ENCODE data around the gene TSPYL1. TPM values are rescaled to one million over a fixed set of nuclear protein-coding genes. Genes with fewer than 3 reads are reported as not detected.

TSPYL1 gene
- total and polyA plus RNA-seq, 2 experiments from 2014 or later = 71.5 to 89.1 TPM

- Histone ChIP-seq H3K9me2 (ENCODE audit: insufficient read depth) (no peaks in the 10 kb centered on the region), H3F3A (ENCODE audit: insufficient read depth) (peaks cover 7% of the 10 kb centered on the region; the same call in 1 of the 2 replicates), H3K9ac (peak overlapping the region; percentile 99), H3K4me1 (ENCODE audit: insufficient read depth) (peaks cover 47% of the 10 kb centered on the region), H3K9me3 (ENCODE audit: low read depth) (no peaks in the 10 kb centered on the region), H3K4me2 (ENCODE audit: unreplicated experiment) (peak overlapping the region; percentile 81), H2AFZ (no peak overlapping the region), H3K36me3 (ENCODE audit: low read depth) (peaks cover 20% of the 10 kb centered on the region), H3K27me3 (replicated peaks; ENCODE audit: insufficient read depth) (no peaks in the 10 kb centered on the region), H3K27ac (no peak overlapping the region), H3K79me2 (ENCODE audit: insufficient read depth) (peaks cover 76% of the 10 kb centered on the region), H3K4me3 (peak overlapping the region; percentile 82), H4K20me1 (ENCODE audit: insufficient read depth) (peaks cover 15% of the 10 kb centered on the region; the same call in 1 of the 2 replicates)
- TF ChIP-seq EZH2phosphoT487 (IDR thresholded peaks at IDR 0.05; ENCODE audit: insufficient read depth, low read depth) (no peak), EZH2 (IDR thresholded peaks at IDR 0.05; ENCODE audit: insufficient read depth, poor library complexity, severe bottlenecking) (no peak)
- peak; percentile 22 for DNase-seq
- 12 to 20% methylated on average over 3 of the region's 3 CpGs for WGBS, 2 experiments (ENCODE audit: low coverage in 1 of 2, low lambda C conversion rate in 2 of 2, missing lambda C conversion rate in 2 of 2)
- in situ Hi-C loops (cut with MboI) = no loop called here
Measured at GRCh38 chr6:116277124-116277523, 2.6 kb downstream of the TSPYL1 start.

GRCh38 chr6:116271149-116271708 lies 8.5 kb downstream of the TSPYL1 start:
- in situ Hi-C loops (cut with MboI) = no loop called here
- no peak overlapping the region for H3K4me2 ChIP-seq (ENCODE audit: unreplicated experiment)
- no peak for TF ChIP-seq EZH2phosphoT487 (IDR thresholded peaks at IDR 0.05; ENCODE audit: insufficient read depth, low read depth)
- no peak for TF ChIP-seq EZH2 (IDR thresholded peaks at IDR 0.05; ENCODE audit: insufficient read depth, poor library complexity, severe bottlenecking)
- H3K9me2 ChIP-seq (ENCODE audit: insufficient read depth) = no peaks in the 10 kb centered on the region
- no peak overlapping the region for H2AFZ ChIP-seq
- peaks cover 25% of the 10 kb centered on the region for H3K79me2 ChIP-seq (ENCODE audit: insufficient read depth)
- WGBS, 2 experiments (ENCODE audit: low coverage in 1 of 2, low lambda C conversion rate in 2 of 2, missing lambda C conversion rate in 2 of 2) = 28 to 34% methylated on average over 2 of the region's 2 CpGs
- H3F3A ChIP-seq (ENCODE audit: insufficient read depth) = peaks cover 15% of the 10 kb centered on the region; the same call in 1 of the 2 replicates
- peaks cover 33% of the 10 kb centered on the region for H3K4me1 ChIP-seq (ENCODE audit: insufficient read depth)
- no peak overlapping the region for H3K27ac ChIP-seq
- H3K9me3 ChIP-seq (ENCODE audit: low read depth) = no peaks in the 10 kb centered on the region
- no peak for DNase-seq
- H3K9ac ChIP-seq = no peak overlapping the region
- H3K36me3 ChIP-seq (ENCODE audit: low read depth) = peaks cover 20% of the 10 kb centered on the region
- no peak overlapping the region for H3K4me3 ChIP-seq
- 0 out of 2 replicates have a peak, but pooled peaks cover 3% of the 10 kb centered on the region for H4K20me1 ChIP-seq (ENCODE audit: insufficient read depth)
- H3K27me3 ChIP-seq (replicated peaks; ENCODE audit: insufficient read depth) = no peaks in the 10 kb centered on the region

GRCh38 chr6:116268589-116269293 lies 11.0 kb downstream of the TSPYL1 start:
- H3K9ac ChIP-seq = no peak overlapping the region; the same call in 1 of the 2 replicates
- WGBS, 2 experiments (ENCODE audit: low coverage in 1 of 2, low lambda C conversion rate in 2 of 2, missing lambda C conversion rate in 2 of 2) = 31 to 32% methylated on average over 3 of the region's 3 CpGs
- H3K4me1 ChIP-seq (ENCODE audit: insufficient read depth) = peaks cover 30% of the 10 kb centered on the region
- H3K79me2 ChIP-seq (ENCODE audit: insufficient read depth) = 0 out of 2 replicates have a peak, but pooled peaks cover under 1% of the 10 kb centered on the region
- peak; percentile 85 for DNase-seq
- no peak overlapping the region for H2AFZ ChIP-seq
- H3K9me2 ChIP-seq (ENCODE audit: insufficient read depth) = no peaks in the 10 kb centered on the region
- H3F3A ChIP-seq (ENCODE audit: insufficient read depth) = peaks cover 15% of the 10 kb centered on the region; the same call in 1 of the 2 replicates
- H3K27me3 ChIP-seq (replicated peaks; ENCODE audit: insufficient read depth) = no peaks in the 10 kb centered on the region
- no peaks in the 10 kb centered on the region for H3K9me3 ChIP-seq (ENCODE audit: low read depth)
- H4K20me1 ChIP-seq (ENCODE audit: insufficient read depth) = no peaks in the 10 kb centered on the region
- in situ Hi-C loops (cut with MboI) = loop anchor here (10.0 kb wide), 1 partner anchor 266 kb away; no protein-coding TSS in a partner anchor
- no peak overlapping the region for H3K4me3 ChIP-seq
- TF ChIP-seq EZH2phosphoT487 (IDR thresholded peaks at IDR 0.05; ENCODE audit: insufficient read depth, low read depth) (no peak), EZH2 (IDR thresholded peaks at IDR 0.05; ENCODE audit: insufficient read depth, poor library complexity, severe bottlenecking) (no peak)
- H3K36me3 ChIP-seq (ENCODE audit: low read depth) = peaks cover 8% of the 10 kb centered on the region
- peak overlapping the region; percentile 48 for H3K4me2 ChIP-seq (ENCODE audit: unreplicated experiment)
- H3K27ac ChIP-seq = peak overlapping the region; percentile 50; the same call in 1 of the 2 replicates

GRCh38 chr6:116267836-116268588 lies 11.7 kb downstream of the TSPYL1 start:
- H3K4me1 ChIP-seq (ENCODE audit: insufficient read depth) = peaks cover 30% of the 10 kb centered on the region
- in situ Hi-C loops (cut with MboI) = loop anchor here (10.0 kb wide), 1 partner anchor 267 kb away; no protein-coding TSS in a partner anchor
- no peak overlapping the region for H3K9ac ChIP-seq
- no peaks in the 10 kb centered on the region for H3K27me3 ChIP-seq (replicated peaks; ENCODE audit: insufficient read depth)
- H3K9me2 ChIP-seq (ENCODE audit: insufficient read depth) = no peaks in the 10 kb centered on the region
- no peak for TF ChIP-seq EZH2 (IDR thresholded peaks at IDR 0.05; ENCODE audit: insufficient read depth, poor library complexity, severe bottlenecking)
- TF ChIP-seq EZH2phosphoT487 (IDR thresholded peaks at IDR 0.05; ENCODE audit: insufficient read depth, low read depth) = no peak
- no peaks in the 10 kb centered on the region for H4K20me1 ChIP-seq (ENCODE audit: insufficient read depth)
- H3K27ac ChIP-seq = peak overlapping the region; percentile 50
- H3F3A ChIP-seq (ENCODE audit: insufficient read depth) = peaks cover 15% of the 10 kb centered on the region; the same call in 1 of the 2 replicates
- peaks cover 3% of the 10 kb centered on the region; the same call in 1 of the 2 replicates for H3K36me3 ChIP-seq (ENCODE audit: low read depth)
- no peaks in the 10 kb centered on the region for H3K9me3 ChIP-seq (ENCODE audit: low read depth)
- WGBS, 2 experiments (ENCODE audit: low coverage in 1 of 2, low lambda C conversion rate in 2 of 2, missing lambda C conversion rate in 2 of 2) = 39 to 42% methylated on average over 3 of the region's 3 CpGs
- no peak overlapping the region for H3K4me3 ChIP-seq
- no peak overlapping the region for H2AFZ ChIP-seq
- H3K4me2 ChIP-seq (ENCODE audit: unreplicated experiment) = peak overlapping the region; percentile 48
- no peaks in the 10 kb centered on the region for H3K79me2 ChIP-seq (ENCODE audit: insufficient read depth)
- DNase-seq = peak; percentile 38
